Neutrophil (primary cell): ENCODE measurements around the gene RTP5.

Source experiments
- H3K27ac ChIP-seq: fragments of 200-600 bp; sonication (generic); 2 replicates; pipeline ENCODE4 v1.5.1; 2016; ENCODE audit warnings: mild to moderate bottlenecking, moderate library complexity
- H3K27me3 ChIP-seq: fragments of 200-600 bp; sonication (generic); 2 replicates; pipeline ENCODE4 v1.6.0; 2016; ENCODE audit warnings: mild to moderate bottlenecking
- H3K36me3 ChIP-seq: fragments of 200-600 bp; sonication (generic); 2 replicates; pipeline ENCODE4 v1.5.1; 2017
- H3K4me1 ChIP-seq, 2 experiments: fragments of 200-600 bp in 1 of 2; sonication (generic) in 1 of 2; 1 replicate in 1 of 2; 2 replicates in 1 of 2; pipeline versions ENCODE4 v1.5.1 to v1.6.1; 2013 to 2016; ENCODE audit warnings: low read depth in 1 of 2, low read length in 1 of 2, mild to moderate bottlenecking in 1 of 2, moderate library complexity in 1 of 2; ENCODE audit not compliant: control insufficient read depth in 1 of 2, insufficient read depth in 1 of 2
- H3K4me3 ChIP-seq, 2 experiments: fragments of 200-600 bp in 1 of 2; sonication (generic) in 1 of 2; 1 replicate in 1 of 2; 2 replicates in 1 of 2; pipeline ENCODE4 v1.5.1; 2013 to 2016; ENCODE audit warnings: low read depth in 1 of 2, low read length in 1 of 2, mild to moderate bottlenecking in 1 of 2, moderate library complexity in 1 of 2
- H3K9me3 ChIP-seq: fragments of 200-600 bp; sonication (generic); 2 replicates; pipeline ENCODE4 v1.5.1; 2016
- CTCF ChIP-seq: fragments of 200-600 bp; sonication (generic); IDR thresholded peaks from 2 replicates; pipeline ENCODE4 v1.5.1; 2016; ENCODE audit warnings: antibody characterized with exemption

Gene RTP5

GRCh38 chr2:241901500-241902351 lies 32.2 kb downstream of the RTP5 start:
- H3K36me3 ChIP-seq, result no peaks in the 10 kb centered on the region
- H3K4me3 ChIP-seq, result no peak overlapping the region
- H3K9me3 ChIP-seq, result no peaks in the 10 kb centered on the region
- H3K27me3 ChIP-seq, result peaks cover 31% of the 10 kb centered on the region
- no peak for TF ChIP-seq CTCF
- no peak overlapping the region for H3K27ac ChIP-seq
- no peaks in the 10 kb centered on the region for H3K4me1 ChIP-seq

GRCh38 chr2:241902357-241902991 lies 32.9 kb downstream of the RTP5 start:
- no peaks in the 10 kb centered on the region for H3K36me3 ChIP-seq
- no peak for TF ChIP-seq CTCF
- H3K27me3 ChIP-seq, result peaks cover 31% of the 10 kb centered on the region
- H3K4me3 ChIP-seq, result no peak overlapping the region
- no peaks in the 10 kb centered on the region for H3K4me1 ChIP-seq
- no peak overlapping the region for H3K27ac ChIP-seq
- no peaks in the 10 kb centered on the region for H3K9me3 ChIP-seq

- H3K4me1 ChIP-seq, result no peaks in the 10 kb centered on the region
- no peaks in the 10 kb centered on the region for H3K9me3 ChIP-seq
- no peaks in the 10 kb centered on the region for H3K36me3 ChIP-seq
- no peak overlapping the region for H3K27ac ChIP-seq
- no peak for TF ChIP-seq CTCF
- H3K27me3 ChIP-seq, result peaks cover 31% of the 10 kb centered on the region
- H3K4me3 ChIP-seq, result no peak overlapping the region
These were observed 33.8 kb downstream of the RTP5 start for GRCh38 chr2:241903121-241904010.

- no peaks in the 10 kb centered on the region for H3K4me1 ChIP-seq
- H3K9me3 ChIP-seq, result no peaks in the 10 kb centered on the region
- no peaks in the 10 kb centered on the region for H3K36me3 ChIP-seq
- no peak for TF ChIP-seq CTCF
- no peak overlapping the region for H3K4me3 ChIP-seq
- peaks cover 31% of the 10 kb centered on the region for H3K27me3 ChIP-seq
- no peak overlapping the region for H3K27ac ChIP-seq
These were observed 34.6 kb downstream of the RTP5 start for GRCh38 chr2:241904011-241904718.
